NT2/D1 (cell line): ENCODE data around the gene KIF7.

Source experiments
- DNase-seq: peaks from one replicate; pipeline ENCODE4 v3.0.0-alpha.2; 2011; ENCODE audit warnings: low read depth, low spot score
- H3K27me3 ChIP-seq: 2 replicates; pipeline ENCODE4 v1.6.0; 2011; ENCODE audit warnings: mild to moderate bottlenecking; ENCODE audit not compliant: insufficient read length, insufficient read depth
- H3K36me3 ChIP-seq: 2 replicates; pipeline ENCODE4 v1.6.1; 2011; ENCODE audit warnings: mild to moderate bottlenecking, low read length, mixed read lengths; ENCODE audit not compliant: insufficient read depth, insufficient read length
- H3K4me1 ChIP-seq: 2 replicates; pipeline ENCODE4 v1.5.1; 2011; ENCODE audit not compliant: insufficient read depth, insufficient read length
- H3K4me3 ChIP-seq: 2 replicates; pipeline ENCODE4 v1.5.1; 2011; ENCODE audit warnings: low read depth; ENCODE audit not compliant: insufficient read length
- H3K9ac ChIP-seq: 2 replicates; pipeline ENCODE4 v1.6.0; 2011; ENCODE audit warnings: low read depth; ENCODE audit not compliant: insufficient read length
- H3K9me3 ChIP-seq: 2 replicates; pipeline ENCODE4 v1.5.1; 2011; ENCODE audit warnings: mild to moderate bottlenecking, low read length; ENCODE audit not compliant: insufficient read depth
- SUZ12 ChIP-seq: IDR thresholded peaks from 2 replicates; pipeline ENCODE4 v1.6.1; 2011; ENCODE audit not compliant: insufficient read length, insufficient read depth; ENCODE audit errors: extremely low read depth
- YY1 ChIP-seq: IDR thresholded peaks from 2 replicates; pipeline ENCODE4 v1.6.1; 2011; ENCODE audit not compliant: insufficient read length, insufficient read depth
- ZNF274 ChIP-seq: IDR thresholded peaks from 2 replicates; pipeline ENCODE4 v1.6.1; 2011; ENCODE audit warnings: mild to moderate bottlenecking, low read depth, low read length

Gene KIF7

GRCh38 chr15:89630974-89631901, 24.0 kb downstream of the KIF7 start:
- Histone ChIP-seq H3K27me3 (no peaks in the 10 kb centered on the region), H3K9ac (no peak overlapping the region), H3K4me3 (no peak overlapping the region), H3K36me3 (peaks cover 75% of the 10 kb centered on the region), H3K9me3 (peaks cover 18% of the 10 kb centered on the region; the same call in 1 of the 2 replicates), H3K4me1 (no peaks in the 10 kb centered on the region)
- no peak for TF ChIP-seq YY1
- no peak for TF ChIP-seq ZNF274
- no peak for TF ChIP-seq SUZ12
- no peak for DNase-seq

- TF ChIP-seq YY1 (no peak), ZNF274 (no peak), SUZ12 (no peak)
- no peak for DNase-seq
Observed at GRCh38 chr15:89630260-89630659, 25.0 kb downstream of the KIF7 start.

GRCh38 chr15:89629829-89630228, 25.4 kb downstream of the KIF7 start:
- H3K4me3 ChIP-seq: no peak overlapping the region
- H3K4me1 ChIP-seq: no peaks in the 10 kb centered on the region
- H3K36me3 ChIP-seq: peaks cover 89% of the 10 kb centered on the region
- peaks cover 18% of the 10 kb centered on the region; the same call in 1 of the 2 replicates for H3K9me3 ChIP-seq
- no peak overlapping the region for H3K9ac ChIP-seq
- DNase-seq: no peak
- TF ChIP-seq YY1: no peak
- no peak for TF ChIP-seq ZNF274
- no peak for TF ChIP-seq SUZ12
- no peaks in the 10 kb centered on the region for H3K27me3 ChIP-seq

More at GRCh38 chr15:89630260-89630659, 25.0 kb downstream of the KIF7 start:
- H3K9me3 ChIP-seq: peaks cover 18% of the 10 kb centered on the region; the same call in 1 of the 2 replicates
- H3K4me1 ChIP-seq: no peaks in the 10 kb centered on the region
- H3K27me3 ChIP-seq: no peaks in the 10 kb centered on the region
- no peak overlapping the region for H3K4me3 ChIP-seq
- H3K9ac ChIP-seq: no peak overlapping the region
- H3K36me3 ChIP-seq: peaks cover 85% of the 10 kb centered on the region

- Histone ChIP-seq H3K4me1 (no peaks in the 10 kb centered on the region), H3K9me3 (peaks cover 12% of the 10 kb centered on the region; the same call in 1 of the 2 replicates), H3K27me3 (no peaks in the 10 kb centered on the region), H3K36me3 (peaks cover 97% of the 10 kb centered on the region), H3K9ac (no peak overlapping the region), H3K4me3 (no peak overlapping the region)
- TF ChIP-seq ZNF274 (no peak), YY1 (no peak), SUZ12 (no peak)
- no peak for DNase-seq
Observed at GRCh38 chr15:89628806-89629715, 26.2 kb downstream of the KIF7 start.

- Histone ChIP-seq H3K27me3 (no peaks in the 10 kb centered on the region), H3K9ac (no peak overlapping the region), H3K4me1 (no peaks in the 10 kb centered on the region), H3K36me3 (peaks cover 98% of the 10 kb centered on the region), H3K4me3 (no peak overlapping the region), H3K9me3 (peaks cover 4% of the 10 kb centered on the region; the same call in 1 of the 2 replicates)
- TF ChIP-seq YY1 (no peak), SUZ12 (no peak), ZNF274 (no peak)
- no peak for DNase-seq
Observed at GRCh38 chr15:89628301-89628700, 27.0 kb downstream of the KIF7 start.

GRCh38 chr15:89627256-89627970, 27.9 kb downstream of the KIF7 start:
- Histone ChIP-seq H3K36me3 (peaks cover 98% of the 10 kb centered on the region), H3K4me1 (no peaks in the 10 kb centered on the region), H3K27me3 (no peaks in the 10 kb centered on the region), H3K4me3 (no peak overlapping the region), H3K9me3 (no peaks in the 10 kb centered on the region), H3K9ac (no peak overlapping the region)
- no peak for DNase-seq
- TF ChIP-seq SUZ12 (no peak), YY1 (no peak), ZNF274 (no peak)
